ENCODE results near the gene BFSP2.

Gene BFSP2, protein sequence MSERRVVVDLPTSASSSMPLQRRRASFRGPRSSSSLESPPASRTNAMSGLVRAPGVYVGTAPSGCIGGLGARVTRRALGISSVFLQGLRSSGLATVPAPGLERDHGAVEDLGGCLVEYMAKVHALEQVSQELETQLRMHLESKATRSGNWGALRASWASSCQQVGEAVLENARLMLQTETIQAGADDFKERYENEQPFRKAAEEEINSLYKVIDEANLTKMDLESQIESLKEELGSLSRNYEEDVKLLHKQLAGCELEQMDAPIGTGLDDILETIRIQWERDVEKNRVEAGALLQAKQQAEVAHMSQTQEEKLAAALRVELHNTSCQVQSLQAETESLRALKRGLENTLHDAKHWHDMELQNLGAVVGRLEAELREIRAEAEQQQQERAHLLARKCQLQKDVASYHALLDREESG

DNA sequence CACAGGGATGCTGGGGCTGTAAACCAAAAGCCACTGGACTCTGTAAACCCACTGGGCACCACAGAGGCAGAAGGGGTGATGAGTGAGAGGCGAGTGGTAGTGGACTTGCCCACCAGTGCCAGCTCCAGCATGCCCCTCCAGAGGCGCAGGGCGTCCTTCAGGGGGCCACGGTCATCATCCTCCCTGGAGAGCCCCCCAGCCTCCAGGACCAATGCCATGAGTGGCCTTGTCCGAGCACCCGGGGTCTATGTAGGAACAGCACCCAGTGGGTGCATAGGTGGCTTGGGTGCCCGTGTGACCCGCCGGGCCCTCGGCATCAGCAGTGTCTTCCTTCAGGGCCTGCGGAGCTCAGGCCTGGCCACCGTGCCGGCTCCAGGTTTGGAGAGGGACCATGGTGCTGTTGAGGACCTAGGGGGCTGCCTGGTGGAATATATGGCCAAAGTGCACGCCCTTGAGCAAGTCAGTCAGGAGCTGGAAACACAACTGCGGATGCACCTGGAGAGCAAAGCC, at the start of gene BFSP2:
Gene BFSP2 (plus strand): TSS at position 51 of the 510 bp plus-strand sequence. CDS start 28 bp downstream, at position 79.
- DNase-seq: no peak

DNA sequence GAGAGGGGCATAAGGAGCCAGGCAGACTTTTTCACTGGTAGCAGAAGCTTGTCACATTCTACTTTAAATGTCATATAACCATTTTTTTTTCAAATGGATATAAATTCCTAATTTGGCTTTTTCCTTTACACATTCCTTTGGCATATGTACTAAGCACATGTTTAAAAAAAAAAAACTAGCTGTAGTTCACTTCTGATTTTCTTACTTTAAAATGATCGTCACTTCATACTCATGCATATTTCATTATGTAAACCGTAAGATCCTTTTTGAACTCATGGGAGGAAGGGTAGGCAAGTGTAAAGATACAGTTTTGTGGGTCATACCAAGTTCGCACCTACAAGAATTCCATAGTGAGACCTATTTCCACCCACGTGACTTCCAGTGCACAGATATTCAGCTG, 45.1 kb upstream of the BFSP2 start:
- DNase-seq: no peak

DNA sequence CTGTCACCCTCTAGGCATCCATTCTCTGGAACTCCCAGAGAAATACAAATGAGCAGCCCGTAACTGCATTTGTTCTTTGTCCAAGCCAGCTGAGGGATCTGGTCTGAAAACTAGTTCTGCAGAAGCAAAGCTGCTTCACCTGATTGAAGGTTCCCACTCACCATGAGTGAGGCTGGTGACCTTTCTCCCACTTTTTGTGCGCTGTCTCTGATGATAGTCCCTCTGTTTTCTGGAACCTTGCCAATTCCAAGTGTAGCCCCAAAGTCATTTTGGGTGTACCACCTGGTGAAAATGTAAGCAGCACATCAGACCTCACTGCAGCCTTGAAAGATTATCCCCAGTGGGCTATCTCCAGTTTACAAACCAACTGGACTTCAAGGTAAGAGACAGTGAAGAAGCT, 39.4 kb upstream of the BFSP2 start:
- no peak for DNase-seq

DNA sequence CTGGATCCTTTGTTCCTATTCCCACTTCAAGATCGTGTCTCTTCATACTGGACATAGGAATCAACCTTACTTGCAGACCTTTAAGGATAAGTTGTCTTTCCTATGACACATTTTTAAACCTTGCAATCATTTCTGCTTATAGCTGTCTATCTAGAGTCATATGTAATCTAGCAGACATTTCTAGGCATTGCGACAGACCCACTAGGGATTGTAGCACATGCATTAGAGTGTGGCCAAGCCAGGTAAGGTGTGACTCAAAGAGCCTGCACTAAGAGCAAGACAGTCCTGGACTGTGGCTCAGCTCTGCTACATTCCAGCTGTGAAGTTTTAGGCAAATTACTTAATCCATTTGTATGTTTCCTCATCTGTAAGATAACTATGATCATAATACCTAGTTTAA, 38.8 kb upstream of the BFSP2 start:
- no peak for DNase-seq

DNA sequence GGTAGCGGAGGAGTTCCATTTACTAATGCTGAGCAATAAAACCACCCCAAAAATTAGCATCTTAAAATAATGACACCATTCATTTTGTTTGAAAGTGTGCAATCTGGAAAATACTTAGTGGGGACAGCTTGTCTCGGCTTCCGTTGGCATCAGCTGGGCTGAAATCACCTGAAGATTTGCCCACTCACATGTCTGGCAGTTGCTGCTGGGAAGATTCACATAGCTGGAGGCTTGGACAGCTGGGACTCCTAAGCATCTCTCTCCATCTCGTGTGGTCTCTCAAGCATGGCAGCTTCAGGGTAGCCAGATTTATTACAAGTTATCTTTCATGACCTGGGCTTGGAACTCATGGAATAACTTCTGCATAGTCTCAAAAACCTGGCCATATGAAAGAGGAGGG, 38.4 kb upstream of the BFSP2 start:
- no peak for DNase-seq

DNA sequence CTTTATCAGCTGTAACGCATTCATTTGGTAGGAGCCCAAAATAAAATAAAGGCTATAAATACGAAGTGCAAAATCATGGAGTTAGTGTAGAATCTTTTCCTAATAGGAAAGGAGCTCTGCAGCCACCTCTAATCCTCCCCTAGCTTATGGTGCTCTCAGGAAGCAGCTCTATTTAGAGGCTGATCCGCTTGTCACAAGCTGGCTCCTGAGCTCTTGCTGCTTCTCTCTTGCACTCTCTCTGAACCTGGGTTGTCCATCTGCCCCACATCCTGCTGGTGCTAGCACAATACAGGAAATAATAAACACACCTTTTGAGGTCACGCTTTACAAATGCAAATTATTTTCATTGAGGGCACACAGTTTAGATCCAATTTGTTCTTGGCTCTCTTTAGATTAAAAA, 37.3 kb upstream of the BFSP2 start:
- no peak for DNase-seq

DNA sequence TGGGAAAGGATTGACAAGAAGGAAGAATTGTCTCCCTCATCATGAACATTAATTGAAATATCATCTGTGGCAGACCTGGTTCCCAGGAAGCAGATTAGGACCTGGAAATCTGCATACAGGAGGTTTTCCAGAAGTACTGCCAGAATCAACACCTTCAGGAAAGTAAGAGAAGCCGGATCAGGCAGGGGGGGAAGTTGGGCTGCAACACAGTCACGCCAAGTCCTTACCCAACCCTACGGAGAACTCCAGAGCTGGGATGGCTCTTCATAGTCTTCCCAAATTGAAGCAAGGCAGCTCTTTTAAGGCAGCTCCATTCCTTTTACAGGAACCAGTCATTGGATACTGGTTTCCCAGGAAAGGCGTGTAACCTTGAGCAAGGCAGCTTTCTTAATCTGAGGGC, 35.2 kb upstream of the BFSP2 start:
- no peak for DNase-seq

DNA sequence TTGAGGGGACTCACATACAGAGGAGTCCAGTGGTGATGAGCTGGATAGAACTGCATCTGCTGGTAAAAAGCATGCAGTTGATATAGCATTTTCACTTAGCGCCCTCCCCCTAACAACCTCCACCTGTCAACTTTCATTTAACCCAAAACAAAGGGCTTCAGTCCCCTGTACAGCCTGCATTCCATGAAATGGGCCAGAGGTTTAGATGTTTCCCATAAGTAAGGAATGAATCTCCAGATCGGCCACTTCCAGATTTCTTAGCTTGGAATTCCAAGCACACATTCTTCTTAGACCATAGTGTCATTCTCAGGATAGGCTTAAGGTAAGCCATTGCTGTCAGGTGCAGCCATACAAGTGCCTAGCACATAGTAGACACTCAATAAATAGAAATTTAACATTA, 32.9 kb upstream of the BFSP2 start:
- DNase-seq: no peak

DNA sequence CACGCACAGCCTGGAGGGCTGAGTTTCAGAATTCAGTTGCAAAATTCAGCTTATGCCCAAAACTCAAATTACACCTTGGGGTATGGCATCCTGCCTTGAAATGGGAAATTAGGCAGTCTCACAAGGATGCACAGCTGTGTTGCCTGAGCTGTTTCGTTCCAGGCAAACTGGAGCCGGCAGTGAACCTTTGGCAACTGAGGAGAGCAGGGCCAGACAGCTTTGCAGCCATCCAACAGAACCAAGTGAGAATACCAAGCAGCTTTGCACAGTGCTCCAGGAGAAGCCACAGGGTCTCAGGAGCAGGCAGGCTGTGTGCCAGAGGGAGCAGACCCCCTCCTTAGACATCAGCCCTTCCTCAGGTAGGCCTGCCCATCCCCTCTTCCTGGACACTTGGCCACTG, 32.5 kb upstream of the BFSP2 start:
- no peak for DNase-seq

DNA sequence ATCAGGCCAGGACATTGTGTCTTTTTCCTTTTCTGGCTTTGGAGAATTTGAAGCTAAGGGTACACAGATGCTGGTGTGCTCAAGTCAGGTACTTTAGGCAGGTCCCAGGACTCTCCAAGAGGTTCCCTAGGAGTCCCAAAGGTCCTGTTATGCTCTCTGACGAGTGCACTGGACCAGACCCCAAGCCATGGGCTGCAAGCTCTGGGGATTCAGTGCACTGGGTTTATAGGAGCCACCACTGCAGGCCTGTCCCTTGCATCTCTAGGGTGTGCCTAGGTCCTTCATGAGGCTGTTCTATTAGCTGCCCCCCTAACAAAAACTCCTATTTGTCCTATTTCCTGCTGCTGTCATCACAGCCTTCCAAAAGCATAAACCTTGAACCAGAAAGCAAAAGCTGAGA, 31.9 kb upstream of the BFSP2 start:
- no peak for DNase-seq

DNA sequence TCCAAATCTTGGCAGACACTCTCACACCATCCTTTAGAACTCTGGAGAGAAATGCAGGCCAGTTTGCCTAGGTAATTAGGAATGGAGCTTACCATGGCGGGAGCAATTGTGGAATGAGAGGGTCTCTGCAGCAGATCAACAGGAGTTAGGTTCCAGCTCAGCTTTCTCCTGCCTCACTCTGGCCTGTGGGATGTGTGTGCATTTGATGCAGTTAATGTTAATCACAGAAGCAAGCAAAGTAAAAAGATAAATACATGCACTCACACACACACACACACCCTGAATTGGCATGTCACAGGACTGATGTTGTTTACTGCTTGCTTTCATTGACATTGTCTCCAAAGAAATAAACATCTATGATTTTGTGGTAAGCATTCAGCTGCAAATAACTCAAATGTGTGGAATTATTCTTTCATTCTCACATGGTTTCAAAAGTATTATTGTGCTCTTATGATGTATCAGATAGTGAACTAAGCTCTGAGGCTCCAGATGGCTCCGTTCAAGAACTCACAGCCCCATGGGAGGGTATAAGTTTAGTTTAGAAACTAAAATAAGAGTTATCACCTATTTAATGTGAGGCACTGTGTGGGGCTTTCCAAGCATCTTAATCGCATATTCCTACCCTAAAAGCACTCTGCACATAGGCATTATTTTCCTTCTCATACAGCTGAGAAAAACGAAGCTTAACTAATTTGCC, 31.3 kb upstream of the BFSP2 start:
- no peak for DNase-seq

DNA sequence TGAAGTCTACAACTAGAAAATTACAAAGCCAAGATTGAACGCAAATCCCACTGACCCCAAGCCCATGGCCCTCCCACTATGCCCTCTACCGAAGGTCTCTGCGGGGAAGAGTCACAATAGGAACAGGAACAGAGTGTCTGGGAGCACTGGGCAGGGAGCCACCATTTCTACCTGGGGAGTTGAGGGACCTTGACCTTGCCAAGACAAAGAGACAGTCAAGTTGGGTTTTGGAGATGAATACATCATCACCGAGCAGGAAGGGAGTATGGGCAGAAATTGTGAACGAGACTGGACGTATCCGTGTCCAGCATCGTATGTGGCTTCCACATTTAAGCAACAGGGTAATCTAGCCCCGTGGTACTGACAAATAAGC, 30.8 kb upstream of the BFSP2 start:
- no peak for DNase-seq

DNA sequence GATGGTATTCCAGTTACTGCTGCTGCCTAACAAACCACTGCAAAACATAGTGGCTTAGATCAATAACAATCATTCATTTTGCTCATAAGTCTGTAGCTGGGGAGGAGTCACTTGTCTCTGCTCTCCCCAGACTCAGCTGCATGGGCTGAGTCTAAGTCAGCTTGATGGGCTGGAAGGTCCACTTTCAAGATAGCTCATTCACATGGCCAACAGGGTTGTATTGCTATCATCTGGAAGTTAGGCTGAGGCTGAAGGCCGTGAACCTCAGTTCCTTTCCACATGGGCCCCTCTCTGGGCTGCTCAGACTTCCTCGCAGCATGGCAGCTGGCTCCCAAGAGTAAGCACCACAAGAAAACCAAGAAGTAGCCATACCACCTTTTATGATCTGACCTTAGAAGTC, 28.7 kb upstream of the BFSP2 start:
- no peak for DNase-seq

DNA sequence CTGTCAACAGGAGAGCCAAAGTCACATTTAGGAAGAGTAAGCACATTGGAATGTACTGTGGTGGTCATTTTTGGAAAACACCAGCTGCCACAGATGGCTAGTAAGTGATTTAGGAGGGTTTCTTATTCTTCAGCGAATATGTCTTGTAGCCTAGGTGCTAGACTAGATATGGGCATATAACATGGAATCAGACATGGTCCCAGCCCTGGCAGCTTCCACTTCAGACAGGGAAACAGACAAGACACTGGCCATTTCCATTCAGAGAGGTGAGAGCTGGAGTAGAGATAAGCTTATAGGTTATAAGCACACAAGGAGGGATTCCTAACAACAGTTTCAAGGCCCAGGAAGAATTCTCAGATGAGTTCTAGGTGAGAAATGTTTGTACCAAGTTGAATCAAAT, 28.2 kb upstream of the BFSP2 start:
- DNase-seq: no peak

DNA sequence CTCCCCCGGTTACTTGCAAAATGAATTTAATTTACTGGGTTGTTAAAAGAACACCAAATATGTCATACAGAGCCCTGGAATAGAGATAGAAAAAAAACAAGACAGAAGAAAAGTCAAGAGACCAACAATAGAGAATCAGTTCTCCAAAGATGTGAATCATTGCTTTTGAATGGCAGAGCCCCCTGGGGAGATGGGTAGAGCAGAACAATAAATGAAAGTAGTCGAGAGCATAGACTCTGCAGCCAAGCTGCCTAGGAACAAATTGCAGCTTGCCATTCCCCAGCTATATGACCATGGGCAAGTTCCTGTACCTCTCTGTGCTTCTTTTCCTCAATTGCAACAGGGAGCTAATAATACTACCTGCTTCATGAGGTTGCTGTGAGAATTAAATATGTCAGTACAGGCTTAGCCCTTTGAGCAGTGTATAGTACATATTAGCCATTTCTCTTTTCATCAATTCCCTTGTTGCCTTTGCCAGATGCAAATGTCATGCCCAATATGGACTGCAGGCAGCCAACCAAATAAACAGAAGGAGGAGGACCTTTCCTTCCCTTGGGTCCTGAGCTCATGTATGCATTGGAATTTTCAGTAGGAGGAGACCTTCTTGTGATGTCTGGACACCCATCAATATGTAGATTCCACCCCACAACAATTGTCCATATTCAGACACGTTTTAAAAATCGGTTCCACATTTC, 25.0 kb upstream of the BFSP2 start:
- DNase-seq: no peak

DNA sequence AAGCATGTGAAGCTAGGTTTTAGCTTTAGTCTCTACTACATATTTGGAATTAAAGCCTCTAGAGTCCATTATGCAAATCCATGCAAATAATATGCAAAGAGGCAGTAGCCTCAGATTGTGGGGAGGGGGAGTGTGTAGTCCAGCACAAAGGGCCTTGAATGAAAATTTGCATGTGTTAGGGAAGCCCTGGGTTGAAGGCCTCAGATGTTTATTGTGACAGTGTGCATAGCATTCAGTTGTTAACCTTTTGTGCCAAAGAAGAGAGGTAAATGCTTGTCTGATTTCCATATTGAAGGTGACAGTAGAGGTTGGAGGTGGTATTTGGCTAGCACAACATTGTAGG, 24.5 kb upstream of the BFSP2 start:
- no peak for DNase-seq

DNA sequence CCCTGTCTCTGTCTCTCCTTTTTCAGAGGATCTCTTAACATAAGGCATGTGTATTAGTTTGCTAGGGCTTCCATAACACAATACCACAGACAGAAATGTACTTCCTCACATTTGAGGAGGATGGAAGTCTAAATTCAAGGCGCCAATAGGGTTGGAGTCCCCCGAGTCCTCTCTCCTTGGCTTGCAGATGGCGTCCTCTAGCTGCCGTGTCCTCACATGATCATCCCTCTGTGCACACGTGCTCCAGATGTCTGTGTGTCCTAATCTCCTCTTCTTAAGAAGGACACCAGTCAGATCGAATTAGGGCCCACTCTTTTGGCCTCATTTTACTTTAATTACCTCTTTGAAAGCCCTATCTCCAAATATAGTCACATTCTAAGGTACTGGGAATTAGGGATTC, 23.0 kb upstream of the BFSP2 start:
- no peak for DNase-seq

DNA sequence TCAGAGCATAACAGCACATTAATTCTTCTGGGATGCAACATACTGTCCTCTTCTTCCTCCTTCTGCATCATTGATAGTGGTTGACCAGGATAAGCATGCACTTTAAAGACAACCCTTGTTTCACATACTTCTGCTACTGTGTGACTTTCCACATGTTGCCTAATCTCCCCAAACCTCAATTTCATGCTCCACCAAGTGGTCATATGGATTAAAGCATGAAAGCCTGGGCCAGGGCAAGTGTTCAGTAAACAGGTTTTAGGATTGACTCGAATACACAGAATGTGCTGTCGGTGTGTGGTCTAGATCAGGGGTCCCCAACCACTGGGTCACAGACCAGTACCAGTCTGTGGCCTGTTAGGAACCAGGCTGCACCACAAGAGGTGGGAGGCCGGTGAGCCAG, 22.5 kb upstream of the BFSP2 start:
- DNase-seq: no peak

DNA sequence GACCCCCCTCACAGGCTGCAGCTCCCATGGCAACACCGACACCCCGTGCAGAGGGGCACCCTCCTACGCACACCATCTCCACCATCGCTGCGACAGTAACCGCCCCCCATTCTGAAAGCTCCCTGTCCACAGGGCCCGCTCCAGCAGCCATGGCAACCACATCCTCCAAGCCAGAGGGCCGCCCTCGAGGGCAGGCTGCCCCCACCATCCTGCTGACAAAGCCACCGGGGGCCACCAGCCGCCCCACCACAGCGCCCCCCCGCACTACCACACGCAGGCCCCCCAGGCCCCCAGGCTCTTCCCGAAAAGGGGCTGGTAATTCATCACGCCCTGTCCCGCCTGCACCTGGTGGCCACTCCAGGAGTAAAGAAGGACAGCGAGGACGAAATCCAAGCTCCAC, 19.9 kb upstream of the BFSP2 start:
- no peak for DNase-seq

DNA sequence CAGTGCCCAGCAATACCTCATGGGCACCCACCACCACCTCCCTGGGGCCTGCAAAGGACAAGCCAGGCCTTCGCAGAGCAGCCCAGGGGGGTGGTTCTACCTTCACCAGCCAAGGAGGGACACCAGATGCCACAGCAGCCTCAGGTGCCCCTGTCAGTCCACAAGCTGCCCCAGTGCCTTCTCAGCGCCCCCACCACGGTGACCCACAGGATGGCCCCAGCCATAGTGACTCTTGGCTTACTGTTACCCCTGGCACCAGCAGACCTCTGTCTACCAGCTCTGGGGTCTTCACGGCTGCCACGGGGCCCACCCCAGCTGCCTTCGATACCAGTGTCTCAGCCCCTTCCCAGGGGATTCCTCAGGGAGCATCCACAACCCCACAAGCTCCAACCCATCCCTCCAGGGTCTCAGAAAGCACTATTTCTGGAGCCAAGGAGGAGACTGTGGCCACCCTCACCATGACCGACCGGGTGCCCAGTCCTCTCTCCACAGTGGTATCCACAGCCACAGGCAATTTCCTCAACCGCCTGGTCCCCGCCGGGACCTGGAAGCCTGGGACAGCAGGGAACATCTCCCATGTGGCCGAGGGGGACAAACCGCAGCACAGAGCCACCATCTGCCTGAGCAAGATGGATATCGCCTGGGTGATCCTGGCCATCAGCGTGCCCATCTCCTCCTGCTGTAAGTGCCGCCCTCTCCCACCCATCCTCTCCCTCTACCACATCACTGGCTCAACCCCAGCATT, 19.2 kb upstream of the BFSP2 start:
- no peak for DNase-seq

DNA sequence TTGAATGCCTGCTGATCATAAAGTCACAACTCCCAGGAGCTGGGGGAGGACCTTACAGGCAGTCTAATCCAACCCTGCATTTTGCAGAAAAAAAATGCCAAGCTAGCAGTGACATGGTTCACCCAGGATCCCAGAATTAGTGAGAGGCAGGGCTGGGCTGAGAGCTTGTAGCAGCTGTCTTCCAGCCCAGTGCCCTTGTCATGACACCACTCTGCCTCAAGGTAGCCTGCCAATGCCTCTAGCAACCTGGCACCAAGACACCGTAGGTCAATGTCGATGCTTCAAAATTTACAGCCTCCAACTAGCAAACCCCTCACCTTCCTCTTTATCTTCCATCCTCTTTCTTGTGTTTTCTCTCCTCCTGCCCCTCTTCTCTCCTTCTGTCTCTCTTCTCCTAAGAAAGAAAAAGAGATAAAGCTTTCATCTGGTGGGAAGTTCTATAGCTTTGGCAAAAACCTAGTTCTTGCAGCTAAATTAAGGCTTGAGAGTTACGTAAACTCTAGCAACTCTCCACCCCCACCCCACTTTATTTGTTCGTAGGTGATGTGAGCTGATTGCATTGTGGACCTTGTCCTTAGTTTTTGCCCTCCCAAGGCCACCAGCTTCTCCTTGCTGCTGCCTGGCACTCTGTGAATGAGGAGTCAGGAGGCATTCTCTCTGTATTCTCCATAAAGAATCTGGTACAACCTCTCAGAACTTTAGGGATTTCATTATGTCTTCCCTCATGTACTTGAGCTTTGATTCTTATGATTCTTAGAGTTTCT, 18.3 kb upstream of the BFSP2 start:
- no peak for DNase-seq

DNA sequence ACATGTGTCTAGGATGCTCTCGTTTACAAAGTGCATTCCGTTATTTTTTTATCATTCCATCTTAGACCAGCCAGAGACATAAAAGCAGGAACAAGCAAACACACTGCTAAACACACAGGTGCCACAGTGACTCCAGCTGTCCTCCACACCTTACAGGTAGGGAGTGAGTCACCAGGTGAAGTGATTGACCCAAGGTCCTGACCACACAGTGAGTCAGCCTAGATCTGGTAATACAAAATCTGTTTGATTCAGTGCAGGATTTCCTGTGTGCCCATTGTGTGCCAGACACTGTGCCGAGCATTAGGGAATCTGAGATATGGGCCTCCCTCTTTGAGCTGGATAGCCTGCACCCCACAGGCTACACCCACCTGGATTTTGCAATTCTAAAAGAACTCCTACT, 16.7 kb upstream of the BFSP2 start:
- no peak for DNase-seq

DNA sequence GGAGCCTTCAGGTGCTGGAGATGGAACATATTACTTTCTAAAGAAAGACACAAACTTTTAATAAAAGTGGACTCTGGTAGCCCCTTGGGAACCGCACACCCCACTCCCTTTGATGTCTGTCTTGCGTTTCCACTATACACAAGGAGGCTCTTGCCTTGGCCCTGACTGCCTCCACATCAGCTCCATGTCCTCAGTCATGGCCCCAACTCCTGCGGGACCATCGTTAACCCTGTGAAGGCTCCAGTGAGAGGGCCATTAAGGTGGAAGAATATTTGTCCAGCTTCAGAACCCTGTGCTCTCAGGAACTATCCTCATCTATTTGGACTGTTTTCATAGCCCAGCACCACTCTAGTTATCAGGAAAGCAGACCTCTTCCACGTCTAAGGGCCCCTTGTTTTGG, 16.1 kb upstream of the BFSP2 start:
- no peak for DNase-seq
